Stimulated activated CD4-positive, alpha-beta T cell treated with anti-CD3 and anti-CD28 coated beads, Interleukin-12 subunit alpha, Interleukin-12 subunit beta, amount 100 ng/mL, for 24 hours (primary cell): ENCODE data around the gene SLC8A1.
"Not testable (repeated sequence)": the region's sequence is repeated elsewhere in the genome, so short reads cannot be mapped to it uniquely, and the experiment has no call there.

Experiments used
- DNase-seq, 2 experiments: peaks; one replicate each; pipeline ENCODE4 v3.0.0-alpha.2; 2020; ENCODE audit warnings: low read depth in 2 of 2

SLC8A1 gene

DNA sequence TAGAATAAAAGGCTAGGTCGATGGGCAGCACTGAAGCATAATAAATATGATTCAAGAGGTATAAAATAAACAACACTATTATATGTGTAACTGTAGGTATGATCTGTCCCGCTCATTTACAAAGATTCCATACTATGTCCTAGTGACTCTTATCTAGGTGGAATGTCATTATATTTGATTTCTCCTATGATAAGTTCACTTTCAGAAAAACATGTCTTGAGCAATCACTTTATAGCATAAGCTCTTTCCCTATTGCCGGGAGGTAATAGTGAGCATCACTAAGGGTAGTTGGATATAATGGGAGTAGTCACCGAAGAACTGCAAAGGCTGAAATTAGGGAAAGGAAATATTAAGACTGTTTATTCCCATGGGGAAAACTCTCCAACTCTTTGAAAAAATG is 342.5 kb downstream of the SLC8A1 start:
- DNase-seq = no peak

DNA sequence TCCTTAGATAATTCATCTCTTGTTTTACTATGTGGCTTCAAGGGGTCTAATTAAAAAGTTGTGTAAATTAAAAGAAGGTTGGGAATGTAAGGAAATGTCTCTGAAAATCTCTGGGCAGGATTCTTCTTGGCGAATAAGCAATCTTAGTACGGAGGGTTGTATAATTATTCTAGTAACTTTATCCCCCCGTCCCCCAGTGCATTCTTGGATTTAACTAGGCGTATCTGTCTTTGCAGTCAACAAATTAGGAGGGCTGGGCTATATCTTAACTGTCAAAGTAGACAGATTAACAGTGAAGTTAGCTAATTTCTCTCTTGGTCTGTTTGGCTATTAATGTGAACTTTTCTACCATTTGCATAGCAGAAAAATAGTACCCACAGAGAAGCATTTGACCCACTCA is 343.0 kb downstream of the SLC8A1 start:
- DNase-seq = no peak

DNA sequence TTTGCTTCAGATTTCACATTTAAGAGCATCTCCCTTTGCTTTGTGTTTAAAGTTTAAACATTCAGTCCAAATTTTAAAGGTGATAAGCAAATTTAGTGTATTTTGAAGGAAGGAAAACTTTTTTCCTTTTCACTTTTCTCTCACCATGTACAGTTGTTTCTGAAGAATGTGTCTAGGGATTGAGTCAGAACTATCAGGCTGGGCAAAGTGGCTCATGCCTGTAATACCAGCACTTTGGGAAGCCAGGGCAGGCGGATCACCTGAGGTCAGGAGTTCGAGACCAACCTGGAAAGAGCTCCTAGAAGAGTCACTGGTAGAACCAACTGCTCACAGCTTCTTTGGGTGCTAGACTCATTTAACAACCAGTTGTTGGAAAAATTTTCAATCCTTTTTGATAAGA is 345.8 kb downstream of the SLC8A1 start:
- DNase-seq = no peak

DNA sequence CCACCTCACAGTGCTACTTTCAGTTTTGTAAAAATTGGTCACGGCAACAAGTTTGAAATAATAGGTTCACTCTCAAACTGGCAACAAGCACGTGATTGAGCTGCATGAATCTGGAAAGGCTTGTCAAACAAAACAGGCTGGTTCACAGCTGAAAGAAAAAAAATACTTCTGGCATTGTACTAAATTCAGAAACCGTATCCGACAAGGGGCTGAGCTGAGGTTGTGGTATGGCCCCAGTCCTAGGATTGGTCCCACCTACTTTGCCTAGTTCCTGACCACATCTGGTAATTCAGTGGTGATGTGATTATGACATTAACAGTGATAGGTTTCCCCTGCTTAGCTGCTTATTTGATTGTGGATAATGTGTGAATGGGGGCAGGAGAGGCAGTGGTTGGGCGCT is 346.3 kb downstream of the SLC8A1 start:
- DNase-seq = no peak

DNA sequence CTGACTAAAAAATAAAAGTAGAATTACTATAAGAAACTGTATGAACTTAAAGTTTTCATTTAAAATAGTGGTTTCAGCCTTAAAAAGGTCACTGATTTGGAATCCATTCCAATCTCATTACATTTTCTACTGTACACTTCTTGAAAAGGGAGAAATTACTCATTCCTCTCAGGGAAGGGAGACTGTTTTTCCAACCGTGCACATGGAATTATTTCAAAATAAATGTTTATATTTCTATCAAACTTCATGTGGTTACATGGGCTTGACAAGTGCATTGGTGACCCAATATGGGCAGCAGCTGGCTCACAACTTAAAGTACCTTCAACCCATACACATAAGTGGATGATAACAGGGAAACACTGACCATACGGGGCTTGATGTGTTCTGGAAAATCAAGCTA is 348.3 kb downstream of the SLC8A1 start:
- DNase-seq = no peak

DNA sequence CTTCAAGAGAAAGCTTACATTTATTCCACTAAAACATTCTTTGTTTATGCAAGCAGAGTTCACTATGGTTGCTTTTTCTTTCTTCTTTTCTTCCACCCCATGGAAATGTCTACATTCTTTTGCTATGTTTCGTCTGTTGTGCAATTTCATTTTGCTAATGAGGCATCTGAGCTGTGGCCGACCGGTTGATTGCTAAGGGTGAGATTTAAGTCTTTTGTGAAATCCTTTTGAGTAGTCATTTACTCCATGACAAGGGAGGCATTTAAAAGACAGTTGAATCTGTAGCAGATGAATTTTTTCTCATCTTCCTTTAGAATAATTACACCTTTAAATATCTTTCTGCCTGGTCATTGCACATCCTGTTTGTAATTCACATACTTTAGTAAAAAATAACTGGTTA is 348.7 kb downstream of the SLC8A1 start:
- DNase-seq = no peak

DNA sequence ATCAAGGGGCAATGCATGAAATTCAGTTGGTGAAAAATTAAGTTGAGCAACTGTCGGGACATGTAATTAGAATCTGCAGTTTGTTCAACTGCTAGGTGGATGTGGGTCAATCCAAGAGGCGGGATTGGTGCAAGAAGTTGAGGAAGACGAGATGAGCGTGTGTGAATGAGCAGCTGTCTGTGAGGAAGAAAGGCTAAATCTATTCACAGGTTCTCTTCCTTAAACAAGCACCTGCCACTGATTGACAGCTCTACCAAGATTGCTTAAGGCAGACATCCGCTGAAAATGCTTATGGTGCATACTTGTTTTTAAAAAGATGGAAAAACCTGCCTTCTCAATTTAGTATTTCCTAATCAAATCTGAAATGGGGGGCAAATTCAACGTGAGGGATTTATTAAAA is 349.4 kb downstream of the SLC8A1 start:
- no peak for DNase-seq

DNA sequence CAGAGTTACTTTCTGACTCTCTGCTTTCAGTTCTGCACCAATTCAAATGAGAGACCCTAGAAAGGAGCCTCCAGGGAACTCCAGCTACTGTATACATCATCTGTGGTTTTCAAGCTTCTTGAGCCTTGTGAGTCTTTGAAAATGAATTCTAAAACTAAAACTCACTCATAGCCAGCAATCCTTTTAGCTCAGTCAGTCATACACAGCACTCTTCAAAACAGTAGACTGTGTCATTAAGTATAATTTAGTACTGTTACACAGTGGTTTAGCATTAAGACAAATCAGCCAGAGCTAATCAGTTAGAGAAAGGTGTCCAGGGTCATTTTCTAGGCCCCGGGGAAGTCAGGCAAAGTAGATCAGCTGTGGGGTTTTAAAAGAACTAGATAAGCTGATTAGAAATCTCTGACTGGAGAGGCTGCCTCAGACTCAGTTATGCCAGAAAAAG is 350.7 kb downstream of the SLC8A1 start:
- DNase-seq = no peak

DNA sequence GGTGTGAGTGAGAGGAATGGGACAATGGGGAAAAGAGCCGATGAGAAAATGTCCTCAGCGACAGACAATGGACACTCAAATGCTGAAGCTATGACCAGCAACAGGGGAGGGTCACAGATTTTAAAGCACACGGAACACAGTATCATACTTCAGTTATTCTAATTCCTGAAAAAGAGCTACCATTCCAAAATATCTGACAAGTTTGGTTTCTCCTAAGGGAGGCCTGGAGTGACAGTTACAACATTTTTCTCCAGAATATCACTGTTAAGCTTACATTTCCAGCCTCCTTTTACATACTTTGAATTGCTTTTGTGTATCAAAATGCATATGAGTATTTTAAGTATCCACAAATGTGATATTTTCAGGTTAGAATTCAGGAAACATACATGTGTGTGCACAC is 351.2 kb downstream of the SLC8A1 start:
- DNase-seq = no peak

DNA sequence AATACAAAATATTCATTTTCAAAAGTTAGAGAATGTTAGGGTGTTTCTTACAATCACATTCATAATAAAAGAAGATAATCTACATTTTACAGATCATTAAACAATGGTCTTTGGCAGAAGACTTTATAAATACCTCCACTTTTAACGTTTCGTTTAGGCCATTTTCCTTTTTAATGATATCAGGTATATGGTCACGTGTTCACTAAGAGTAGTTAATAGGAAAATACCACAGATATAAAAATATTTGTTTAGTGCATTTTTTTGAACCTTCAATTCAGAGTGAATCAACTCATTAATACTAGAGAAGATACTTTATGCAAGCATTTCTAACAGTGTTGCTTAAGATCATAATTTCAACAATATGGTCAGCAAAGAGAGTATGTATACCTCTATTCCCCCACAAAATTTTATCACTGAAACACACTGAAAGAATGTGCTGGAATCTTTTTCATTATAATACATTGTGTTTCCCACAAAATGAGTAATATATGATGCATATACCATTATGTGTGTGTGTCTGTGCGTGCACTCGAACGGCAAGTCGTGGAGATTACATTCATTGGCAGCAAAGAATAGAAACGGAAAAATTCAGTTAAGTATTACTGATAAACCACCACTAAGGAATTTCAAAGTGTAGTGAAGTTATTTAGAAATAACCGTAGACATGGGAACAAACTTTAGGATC is 353.0 kb downstream of the SLC8A1 start:
- no peak for DNase-seq

DNA sequence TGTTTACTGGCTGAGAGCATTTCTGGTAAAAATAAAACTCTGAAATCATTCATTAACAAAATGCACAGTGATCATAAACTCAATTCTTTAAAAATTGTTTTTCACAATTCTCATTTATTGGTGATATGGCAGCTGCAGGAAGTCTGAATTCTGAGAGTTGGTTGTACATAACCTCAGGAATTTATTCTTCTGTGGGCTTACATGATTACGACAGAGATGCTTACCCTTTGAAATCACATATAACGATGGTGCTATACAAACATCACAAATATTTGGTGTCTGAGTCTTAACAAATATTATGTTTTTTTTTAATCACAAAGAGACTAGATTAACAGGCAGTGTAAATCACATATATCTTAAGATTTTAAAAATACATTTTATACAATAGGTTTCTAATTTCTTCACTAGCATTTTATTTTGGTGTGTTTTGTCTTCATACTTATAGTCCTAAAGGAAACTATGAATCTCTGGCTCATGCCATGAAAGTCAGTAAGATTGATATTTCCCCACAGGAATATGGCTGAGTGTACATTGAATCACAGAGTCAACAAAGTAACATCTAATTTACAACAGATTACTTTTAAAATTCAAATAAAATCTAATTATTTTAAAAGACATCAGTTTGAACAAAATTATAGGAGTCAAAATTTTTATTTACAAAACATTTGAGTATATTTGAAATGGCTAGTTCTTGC is 354.1 kb downstream of the SLC8A1 start:
- no peak for DNase-seq

DNA sequence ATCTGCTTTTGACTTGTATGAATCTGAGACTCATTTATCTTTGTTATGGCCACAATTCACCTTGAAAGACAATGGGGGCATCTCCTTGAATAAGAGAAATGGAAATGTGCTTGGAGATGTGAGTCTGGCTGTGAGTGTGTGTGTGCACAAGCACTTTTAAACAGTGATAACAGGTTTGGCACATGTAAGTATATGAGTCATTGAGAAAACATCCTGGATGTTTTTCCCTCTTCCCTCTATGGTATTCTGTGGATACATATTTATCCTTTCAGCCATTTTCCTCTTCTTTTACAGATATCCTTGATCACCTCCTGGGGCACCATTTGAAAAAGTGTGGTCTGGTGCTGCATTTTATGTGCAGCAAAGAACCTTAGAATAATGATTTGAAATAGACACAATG is 355.5 kb downstream of the SLC8A1 start:
- DNase-seq = no peak

DNA sequence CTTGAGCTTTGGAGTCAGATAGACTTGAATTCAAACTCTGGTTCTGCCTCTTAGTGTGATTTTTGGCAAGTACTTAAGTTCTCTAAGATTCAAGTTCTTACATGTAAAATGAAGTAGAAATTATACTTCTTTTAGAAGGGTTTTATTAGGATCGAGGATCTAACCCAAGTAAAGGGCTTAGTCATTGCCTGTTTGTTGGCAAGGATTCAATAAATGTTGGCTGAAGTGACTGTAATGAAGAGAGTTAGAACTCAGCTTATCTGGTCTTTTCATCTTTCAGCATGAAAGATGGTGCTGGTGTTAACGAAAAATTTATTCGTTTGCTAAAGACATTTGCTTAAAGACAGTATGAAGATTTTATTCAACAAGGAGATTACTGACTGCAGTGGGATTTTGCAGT is 356.9 kb downstream of the SLC8A1 start:
- no peak for DNase-seq

DNA sequence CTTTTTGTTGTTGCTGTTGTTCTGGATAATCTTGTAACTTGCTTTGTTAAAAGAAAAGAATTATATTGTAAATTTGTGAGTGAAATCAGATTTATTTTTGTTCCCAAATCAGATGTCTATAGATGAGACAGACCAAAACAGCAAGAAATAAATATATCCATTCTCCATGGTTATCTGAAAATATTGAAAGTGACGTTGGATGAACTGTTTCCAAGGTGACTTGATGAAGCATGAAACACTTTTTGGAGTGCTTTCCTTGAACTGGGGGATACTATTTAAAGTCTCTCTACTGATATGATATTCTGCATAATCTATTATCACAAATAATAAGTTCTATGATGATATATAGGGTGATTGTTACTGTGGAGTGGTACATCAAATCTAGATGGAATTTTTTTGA is 357.4 kb downstream of the SLC8A1 start:
- no peak for DNase-seq

DNA sequence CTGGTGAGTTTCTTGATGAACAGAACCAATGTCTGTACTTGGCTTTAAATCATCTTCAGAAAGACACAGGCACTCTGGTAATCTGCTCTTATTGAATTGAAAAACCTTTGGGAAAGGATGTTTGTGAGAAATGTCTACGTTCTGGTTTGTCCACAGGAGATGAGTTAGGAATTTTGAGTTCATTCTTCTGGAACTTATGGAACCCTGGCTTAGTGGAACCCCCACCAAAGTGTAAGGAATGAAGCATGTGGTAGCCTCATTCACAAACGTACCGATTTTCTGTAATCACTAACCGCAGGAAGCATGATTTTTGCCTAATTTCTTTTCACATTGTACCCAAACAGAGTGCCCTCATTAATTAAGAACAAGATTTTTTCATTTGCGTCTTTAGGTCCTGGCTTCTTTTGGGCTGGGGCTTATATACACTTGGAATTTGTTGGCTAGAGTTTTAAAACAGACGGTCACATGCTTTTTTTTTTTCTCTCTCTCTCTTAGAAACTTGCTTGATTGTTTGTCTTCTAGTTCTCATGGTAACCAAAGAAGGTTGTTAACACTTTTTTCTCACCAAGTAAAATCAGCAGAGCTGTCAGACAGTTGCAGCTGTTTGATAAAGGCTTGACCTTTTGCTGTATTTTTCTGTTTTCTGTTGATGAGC is 358.7 kb downstream of the SLC8A1 start:
- DNase-seq = no peak

DNA sequence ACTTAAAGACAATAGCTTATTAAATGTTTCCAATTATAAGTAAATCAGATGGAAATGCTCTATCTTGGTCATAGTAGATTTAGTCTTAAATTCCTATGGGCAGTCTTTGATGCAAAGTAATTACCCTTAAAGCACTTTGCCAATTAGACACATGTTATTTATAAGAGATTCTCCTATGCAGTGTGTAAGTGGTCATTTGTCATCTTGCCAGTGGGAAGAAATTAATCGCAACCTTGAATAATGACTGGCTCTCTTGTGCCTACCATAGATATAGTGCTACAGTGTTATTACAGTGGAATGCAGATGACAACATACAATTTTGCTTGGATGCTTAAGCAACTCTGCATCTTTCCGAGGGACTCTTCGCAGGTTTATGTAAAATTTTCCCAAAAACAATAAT is 361.8 kb downstream of the SLC8A1 start:
- no peak for DNase-seq

DNA sequence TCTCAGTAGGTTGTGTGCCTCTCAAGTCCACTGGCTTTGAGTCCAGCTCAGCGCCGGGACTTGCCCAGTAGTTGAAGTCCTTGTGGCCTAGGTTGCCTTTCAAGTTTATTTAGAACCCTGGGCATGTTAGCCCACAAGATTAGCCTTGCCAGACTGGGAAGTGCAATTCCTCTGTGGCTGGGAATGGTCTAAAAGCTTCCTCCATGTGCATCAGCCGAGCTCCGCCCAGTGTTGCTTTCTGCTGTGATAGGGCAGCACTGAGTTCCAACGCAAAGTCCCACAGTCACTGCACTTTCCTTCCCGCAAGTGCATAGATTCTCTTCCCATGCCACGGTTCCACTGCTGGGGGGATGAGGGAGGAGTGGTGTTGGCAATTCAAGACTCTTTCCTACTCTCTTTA is 364.0 kb downstream of the SLC8A1 start:
- no peak for DNase-seq

DNA sequence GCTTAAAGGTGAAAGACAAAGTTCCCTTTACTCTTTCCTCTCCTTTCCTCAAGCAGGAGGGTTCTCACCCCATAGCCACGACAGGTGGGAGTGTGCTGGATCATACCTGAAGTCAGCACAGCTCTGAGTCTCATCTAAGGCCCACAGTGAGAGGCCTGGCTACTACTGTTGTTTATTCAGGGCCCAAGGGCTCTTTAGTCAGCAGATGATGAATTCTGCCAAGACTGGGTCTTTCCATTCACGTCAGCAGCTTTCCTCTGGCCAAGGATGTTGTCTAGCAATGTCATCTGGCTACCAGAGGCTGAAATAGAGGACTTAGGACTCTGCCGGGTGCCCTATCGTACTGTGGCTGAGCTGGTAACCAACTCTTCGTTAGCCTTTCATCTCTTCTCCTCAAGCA is 364.5 kb downstream of the SLC8A1 start:
- no peak for DNase-seq

DNA sequence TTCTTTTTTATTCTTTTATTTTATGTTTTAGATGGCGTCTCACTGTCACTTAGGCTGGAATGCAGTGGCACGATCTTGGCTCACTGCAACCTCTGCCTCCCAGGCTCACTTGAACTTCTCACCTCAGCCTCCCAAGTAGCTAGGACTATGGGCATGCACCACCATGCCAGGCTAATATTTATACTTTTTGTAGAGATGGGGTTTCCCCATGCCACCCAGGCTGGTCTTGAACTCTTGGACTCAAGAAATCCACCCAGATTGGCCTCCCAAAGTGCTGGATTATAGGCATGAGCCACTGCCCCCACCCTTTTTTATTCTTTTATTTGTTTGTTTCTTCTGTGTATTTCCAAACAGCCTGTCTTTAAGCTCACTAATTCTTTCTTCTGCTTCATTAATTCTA is 366.1 kb downstream of the SLC8A1 start:
- DNase-seq = no peak

DNA sequence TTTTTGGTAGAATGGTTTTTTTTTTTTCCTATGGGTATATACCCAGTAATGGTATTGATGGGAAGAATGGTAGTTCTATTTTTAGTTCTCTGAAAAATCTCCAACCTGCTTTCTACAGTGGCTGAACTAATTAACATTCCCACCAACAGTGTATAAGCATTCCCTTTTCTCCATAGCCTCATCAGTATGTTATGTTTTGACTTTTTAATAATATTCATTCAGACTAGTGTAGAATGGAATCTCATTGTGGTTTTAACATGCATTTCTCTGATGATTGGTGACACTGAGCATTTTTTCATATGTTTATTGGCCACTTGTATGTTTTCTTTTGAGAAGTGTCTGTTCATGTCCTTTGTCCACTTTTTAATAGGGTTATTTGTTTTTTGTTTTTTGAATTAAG is 378.6 kb downstream of the SLC8A1 start:
- DNase-seq = not testable (repeated sequence)

DNA sequence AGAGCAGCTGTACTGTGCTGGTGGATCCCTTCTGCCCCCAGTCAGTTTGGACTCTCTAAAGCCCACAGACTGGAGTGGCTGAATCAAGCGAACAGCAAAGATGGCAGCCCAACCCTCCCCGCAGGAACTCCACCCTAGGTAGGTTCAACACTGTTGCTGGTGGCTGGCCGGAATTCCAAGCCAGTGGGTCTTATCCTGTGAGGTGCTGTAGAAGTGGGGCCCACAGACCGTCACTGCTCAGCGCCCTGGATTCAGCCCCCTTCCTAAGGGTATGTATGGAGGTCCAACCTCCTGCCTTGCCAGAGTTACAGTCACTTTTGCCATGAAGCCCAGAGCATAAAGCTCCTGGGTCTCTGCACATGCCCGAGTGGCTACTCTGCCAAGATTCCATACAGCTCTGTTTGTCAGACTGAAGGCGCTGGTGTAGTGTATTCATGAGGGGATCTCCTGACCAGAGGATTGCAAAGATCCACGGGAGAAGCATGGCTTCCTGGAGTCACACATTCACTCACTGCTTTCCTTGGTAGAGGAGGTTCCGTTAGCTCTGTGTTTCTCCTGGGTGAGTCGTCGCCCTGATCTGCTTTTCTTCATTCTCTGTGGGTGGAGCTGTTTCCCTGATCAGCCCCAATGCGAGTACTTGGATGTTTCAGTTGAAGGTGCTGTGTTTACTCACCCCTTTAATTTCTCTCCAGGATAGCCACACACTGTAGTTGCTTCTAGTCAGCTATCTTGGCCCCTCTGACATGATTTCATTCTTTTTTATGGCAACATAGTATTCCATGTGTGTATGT is 379.3 kb downstream of the SLC8A1 start:
- DNase-seq = no peak

DNA sequence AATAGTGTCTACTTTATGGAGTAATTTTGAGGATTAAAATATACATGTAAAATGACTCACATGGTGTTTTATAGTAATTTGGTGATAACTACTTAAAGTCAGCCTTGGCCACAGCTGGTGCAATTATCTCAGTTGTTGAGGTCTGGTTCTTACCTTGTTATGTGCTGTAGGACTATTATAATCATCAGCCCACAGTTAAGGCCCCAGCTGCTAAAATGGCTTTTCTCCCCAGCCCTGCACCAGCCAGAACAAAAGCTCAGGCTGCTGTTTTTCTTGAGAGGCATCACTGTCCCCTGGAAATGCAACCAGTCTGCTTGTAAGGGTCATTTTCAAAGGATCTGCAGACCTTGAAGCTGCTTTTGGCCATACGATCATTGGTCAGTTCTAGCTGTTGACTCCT is 389.5 kb downstream of the SLC8A1 start:
- DNase-seq = no peak
